GM19193 (cell line): Measurements from ENCODE around the gene IL15.

ENCODE experiments used
- POLR2A ChIP-seq: IDR thresholded peaks from 4 replicates; pipeline ENCODE4 v1.6.1; 2011; ENCODE audit not compliant: insufficient read depth, insufficient read length; ENCODE audit errors: extremely low read depth

The IL15 gene

GRCh38 chr4:141642063-141642462 lies 5.7 kb downstream of the IL15 start:
- no peak for TF ChIP-seq POLR2A

GRCh38 chr4:141642711-141643110 lies 6.3 kb downstream of the IL15 start:
- TF ChIP-seq POLR2A, result no peak

- TF ChIP-seq POLR2A, result no peak
Measured at GRCh38 chr4:141643557-141643956, 7.2 kb downstream of the IL15 start.

- no peak for TF ChIP-seq POLR2A
Measured at GRCh38 chr4:141645611-141646340, 9.4 kb downstream of the IL15 start.

GRCh38 chr4:141646969-141647368 lies 10.6 kb downstream of the IL15 start:
- no peak for TF ChIP-seq POLR2A

- TF ChIP-seq POLR2A, result no peak
Measured at GRCh38 chr4:141647966-141648365, 11.6 kb downstream of the IL15 start.

- TF ChIP-seq POLR2A, result no peak
Measured at GRCh38 chr4:141652161-141652778, 15.9 kb downstream of the IL15 start.

GRCh38 chr4:141654098-141654497 lies 17.7 kb downstream of the IL15 start:
- no peak for TF ChIP-seq POLR2A

GRCh38 chr4:141656031-141656430 lies 19.6 kb downstream of the IL15 start:
- TF ChIP-seq POLR2A, result no peak

- no peak for TF ChIP-seq POLR2A
Measured at GRCh38 chr4:141657550-141658250, 21.3 kb downstream of the IL15 start.

- TF ChIP-seq POLR2A, result no peak
Measured at GRCh38 chr4:141658309-141658708, 21.9 kb downstream of the IL15 start.

GRCh38 chr4:141659539-141659938 lies 23.2 kb downstream of the IL15 start:
- no peak for TF ChIP-seq POLR2A

GRCh38 chr4:141660880-141661279 lies 24.5 kb downstream of the IL15 start:
- TF ChIP-seq POLR2A, result no peak

GRCh38 chr4:141668200-141668910 lies 32.0 kb downstream of the IL15 start:
- no peak for TF ChIP-seq POLR2A

- no peak for TF ChIP-seq POLR2A
Measured at GRCh38 chr4:141669501-141669900, 33.1 kb downstream of the IL15 start.
